HepG2 (cell line): ENCODE data around the gene SLCO4A1. TPM values are rescaled to one million over a fixed set of nuclear protein-coding genes. Genes with fewer than 3 reads are reported as not detected.

ENCODE experiments used
- BRF2 ChIP-seq: sonication (generic); formaldehyde crosslinking; IDR thresholded peaks from 2 replicates; pipeline ENCODE4 v1.8.1; 2022; ENCODE audit warnings: mild to moderate bottlenecking, missing genetic modification reagents
- CENPT ChIP-seq: sonication (generic); formaldehyde crosslinking; IDR thresholded peaks from 2 replicates; pipeline ENCODE4 v1.8.0; 2022; ENCODE audit warnings: low read depth, mild to moderate bottlenecking, moderate library complexity, missing genetic modification reagents
- FOXM1 ChIP-seq: sonication (generic); formaldehyde crosslinking; IDR thresholded peaks from 2 replicates; pipeline ENCODE4 v1.5.0; 2020; ENCODE audit warnings: missing genetic modification reagents
- KIAA2018 ChIP-seq: sonication (generic); formaldehyde crosslinking; IDR thresholded peaks from 2 replicates; pipeline ENCODE4 v1.5.0; 2020; ENCODE audit warnings: mild to moderate bottlenecking, missing genetic modification reagents, borderline replicate concordance
- MEIS2 ChIP-seq: sonication (generic); formaldehyde crosslinking; IDR thresholded peaks from 2 replicates; pipeline ENCODE4 v1.9.0; 2021; ENCODE audit warnings: mild to moderate bottlenecking, missing genetic modification reagents
- MXI1 ChIP-seq: IDR thresholded peaks from 3 replicates; pipeline ENCODE4 v1.6.1; 2012; ENCODE audit warnings: low read depth, low read length, inconsistent platforms, borderline replicate concordance
- PRPF4 ChIP-seq: fragments of 200-400 bp; formaldehyde crosslinking; IDR thresholded peaks from 2 replicates; pipeline ENCODE4 v1.6.1; 2016; ENCODE audit warnings: low read length, low read depth; ENCODE audit not compliant: poor library complexity, severe bottlenecking
- RBM22 ChIP-seq: fragments of 200-400 bp; formaldehyde crosslinking; optimal IDR thresholded peaks from 2 replicates; pipeline ENCODE3; 2017; ENCODE audit warnings: mild to moderate bottlenecking, low read length, moderate library complexity
- RFX3 ChIP-seq: IDR thresholded peaks from 2 replicates; pipeline ENCODE4 v1.6.1; 2016; ENCODE audit warnings: missing biosample characterization, missing genetic modification reagents
- SALL1 ChIP-seq: sonication (generic); formaldehyde crosslinking; IDR thresholded peaks from 2 replicates; pipeline ENCODE4 v1.8.0; 2022; ENCODE audit warnings: mild to moderate bottlenecking, missing genetic modification reagents
- TBX2 ChIP-seq: sonication (generic); formaldehyde crosslinking; IDR thresholded peaks from 2 replicates; pipeline ENCODE4 v1.5.0; 2020; ENCODE audit warnings: missing genetic modification reagents, mild to moderate bottlenecking, borderline replicate concordance
- ZBTB3 ChIP-seq: sonication (generic); formaldehyde crosslinking; IDR thresholded peaks from 2 replicates; pipeline ENCODE4 v1.4.0; 2020; ENCODE audit warnings: low read depth, mild to moderate bottlenecking, moderate library complexity, missing genetic modification reagents, borderline replicate concordance
- ZNF274 ChIP-seq: sonication (generic); formaldehyde crosslinking; IDR thresholded peaks from 2 replicates; pipeline ENCODE4 v1.5.1; 2020; ENCODE audit warnings: mild to moderate bottlenecking, missing genetic modification reagents
- ZNF281 ChIP-seq: sonication (generic); formaldehyde crosslinking; IDR thresholded peaks from 2 replicates; pipeline ENCODE4 v1.4.0; 2020; ENCODE audit warnings: missing genetic modification reagents, borderline replicate concordance
- ZNF33A ChIP-seq: sonication (generic); formaldehyde crosslinking; IDR thresholded peaks from 2 replicates; pipeline ENCODE4 v1.5.1; 2020; ENCODE audit warnings: missing genetic modification reagents, mild to moderate bottlenecking, moderate library complexity, borderline replicate concordance
- ZNF704 ChIP-seq: sonication (generic); formaldehyde crosslinking; IDR thresholded peaks from 2 replicates; pipeline ENCODE4 v1.8.1; 2023; ENCODE audit warnings: mild to moderate bottlenecking, inconsistent platforms, moderate library complexity, missing genetic modification reagents, borderline replicate concordance
- polyA plus RNA-seq, 8 experiments: library from polyadenylated mRNA; depleted of rRNA in 3 of 8; stranded (reverse) in 7 of 8; unstranded in 1 of 8; fragments of >200 nt; fragmentation: Illumina TruSeq in 4 of 8; extraction: Trizol in 4 of 8; gene quantifications; 2 replicates each; pipeline versions ENCODE4 v1.2.1 to v1.2.3, GENCODE V29; 2011 to 2016; ENCODE audit warnings: low read depth in 4 of 8, missing spikeins in 1 of 8, mixed read lengths in 1 of 8; ENCODE audit not compliant: insufficient read depth in 1 of 8
- total RNA-seq, 5 experiments: library from RNA; depleted of rRNA; stranded (reverse); fragments of >200 nt; fragmentation: Illumina TruSeq; extraction: Trizol; gene quantifications; 2 replicates each; pipeline ENCODE4 v1.2.3, GENCODE V29; 2016; ENCODE audit warnings: low read depth in 1 of 5

SLCO4A1 gene
- total and polyA plus RNA-seq, 2 of the 13 experiments (the other 11 are each of a cell fraction or from before 2014, with no cell fraction given): 55.5 to 112 TPM

GRCh38 chr20:62638055-62638570, 4.2 kb upstream of the SLCO4A1 start (continued):
- TF ChIP-seq KIAA2018 (no peak), MEIS2 (CRISPR knock-in tag) (no peak), ZBTB3 (CRISPR knock-in tag) (no peak), SALL1 (peak; percentile 58; the same call in 1 of the 2 replicates), CENPT (CRISPR knock-in tag) (no peak; the same call in 1 of the 2 replicates), ZNF274 (CRISPR knock-in tag) (no peak; the same call in 1 of the 2 replicates), MXI1 (no peak), FOXM1 (no peak), ZNF33A (CRISPR knock-in tag) (no peak), ZNF704 (no peak), RBM22 (no peak), PRPF4 (no peak), ZNF281 (no peak), BRF2 (0 out of 2 replicates have a peak, but pooled peaks have one; percentile 15), TBX2 (CRISPR knock-in tag) (no peak; the same call in 1 of the 2 replicates), RFX3 (CRISPR knock-in tag) (no peak)
